H1 (cell line): ENCODE data around the gene RAB25. TPM values are rescaled to one million over a fixed set of nuclear protein-coding genes. Genes with fewer than 3 reads are reported as not detected.

Experiments
- ASH2L ChIP-seq: fragments of 200-600, 300-600 bp; sonication (generic); IDR thresholded peaks from one replicate; pipeline ENCODE4 v1.7.1; 2017; ENCODE audit warnings: low read length
- ATF2 ChIP-seq: IDR thresholded peaks from 2 replicates; pipeline ENCODE4 v1.6.1; 2012; ENCODE audit warnings: low read length, inconsistent platforms
- BACH1 ChIP-seq: IDR thresholded peaks from 2 replicates; pipeline ENCODE4 v1.6.1; 2012; ENCODE audit warnings: low read length, improper control_type of control experiment
- CREB1 ChIP-seq: IDR thresholded peaks from 2 replicates; pipeline ENCODE4 v1.6.1; 2012; ENCODE audit warnings: inconsistent platforms
- EP300 ChIP-seq, 2 experiments: IDR thresholded peaks; 1 replicate in 1 of 2; 2 replicates in 1 of 2; pipeline ENCODE4 v1.6.1; 2011 to 2012; ENCODE audit warnings: low read depth in 2 of 2, low read length in 2 of 2, mild to moderate bottlenecking in 2 of 2, borderline replicate concordance in 1 of 2, inconsistent platforms in 1 of 2, moderate library complexity in 1 of 2
- JUND ChIP-seq: IDR thresholded peaks from 2 replicates; pipeline ENCODE4 v1.6.1; 2011; ENCODE audit warnings: mild to moderate bottlenecking, improper control_type of control experiment, low read length
- NANOG ChIP-seq: IDR thresholded peaks from 2 replicates; pipeline ENCODE4 v1.6.1; 2011; ENCODE audit warnings: low read length, low read depth, mild to moderate bottlenecking, inconsistent platforms; ENCODE audit not compliant: insufficient read depth, poor library complexity, severe bottlenecking
- YY1 ChIP-seq: IDR thresholded peaks from 2 replicates; pipeline ENCODE4 v1.6.1; 2011; ENCODE audit warnings: low read depth, mild to moderate bottlenecking, low read length
- ZNF274 ChIP-seq: IDR thresholded peaks from 2 replicates; pipeline ENCODE4 v1.7.0; 2012; ENCODE audit warnings: low read length, borderline replicate concordance; ENCODE audit errors: extremely low read depth
- polyA plus RNA-seq, 7 experiments: library from polyadenylated mRNA; depleted of rRNA in 3 of 7; stranded (reverse) in 5 of 7; unstranded in 2 of 7; fragments of >200 nt in 5 of 7; fragments of 200-250 nt in 2 of 7; gene quantifications; 1 replicate in 5 of 7; 2 replicates in 1 of 7; 4 replicates in 1 of 7; pipeline versions ENCODE4 v1.2.1 to v1.2.3, GENCODE V29; 2011 to 2013; ENCODE audit warnings: missing spikeins in 2 of 7, mixed read lengths in 2 of 7
- total RNA-seq: library from RNA; stranded (reverse); fragmentation: NEBNext Ultra II Directional; extraction: Animal tissue kit (Norgen Biotek cat#: 25700); gene quantifications from 2 replicates; pipeline ENCODE4 v1.2.1, GENCODE V29; 2021
- TF ChIP-seq, protein P1 (sequence below): IDR thresholded peaks from 2 replicates; pipeline ENCODE4 v1.6.1; 2011; ENCODE audit warnings: low read depth, mild to moderate bottlenecking, low read length; ENCODE audit not compliant: insufficient read depth

Gene RAB25
- total and polyA plus RNA-seq, 2 of the 8 experiments (the other 6 are each of a cell fraction or from before 2014, with no cell fraction given) = 34.8 to 98.2 TPM

GRCh38 chr1:156118177-156118868, 57.4 kb downstream of the RAB25 start (continued):
- TF ChIP-seq ATF2 (no peak), NANOG (no peak), ZNF274 (no peak), YY1 (no peak), ASH2L (no peak), BACH1 (no peak), JUND (no peak), CREB1 (no peak), EP300 (IDR thresholded peaks at IDR 0.05; ENCODE audit: borderline replicate concordance in 1 of 2, low read depth in 2 of 2, low read length in 2 of 2) (no peak)
- TF ChIP-seq, protein P1, sequence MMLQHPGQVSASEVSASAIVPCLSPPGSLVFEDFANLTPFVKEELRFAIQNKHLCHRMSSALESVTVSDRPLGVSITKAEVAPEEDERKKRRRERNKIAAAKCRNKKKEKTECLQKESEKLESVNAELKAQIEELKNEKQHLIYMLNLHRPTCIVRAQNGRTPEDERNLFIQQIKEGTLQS = no peak
